ENCODE data around the gene ACYP1.

ACYP1 gene

DNA sequence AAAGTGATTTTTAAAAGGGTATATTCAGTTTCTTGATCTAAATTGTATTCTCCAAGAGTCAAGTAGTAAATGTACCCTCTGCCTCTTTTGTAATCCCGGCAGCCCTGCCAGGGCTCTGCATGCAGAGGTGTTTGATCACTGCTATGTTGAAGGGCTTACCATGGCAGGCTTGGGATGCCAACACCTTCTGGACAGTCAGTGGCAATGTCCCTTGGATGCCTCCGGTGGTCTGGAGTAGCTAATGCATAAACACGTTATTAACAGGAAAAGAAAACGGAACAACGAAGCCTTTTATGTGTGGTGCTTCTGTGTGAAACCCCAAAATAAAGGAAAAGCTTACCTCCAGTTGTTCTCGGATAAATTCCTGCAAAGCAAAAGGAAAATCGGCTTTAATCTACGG, 41.2 kb downstream of the ACYP1 start:
- Histone ChIP-seq H3K36me3 (ENCODE audit: control insufficient read depth, insufficient read depth, low read length) (peaks cover 17% of the 10 kb centered on the region), H3K4me3 (ENCODE audit: insufficient read depth, low read depth, low read length, poor library complexity, severe bottlenecking) (no peak overlapping the region), H3K27ac (ENCODE audit: insufficient read depth, low read length, poor library complexity, severe bottlenecking) (no peak overlapping the region), H3K4me1 (ENCODE audit: control insufficient read depth, insufficient read depth, low read length, poor library complexity, severe bottlenecking) (no peaks in the 10 kb centered on the region), H3K9me3 (ENCODE audit: control insufficient read depth, low read length) (no peaks in the 10 kb centered on the region), H3K27me3 (replicated peaks; ENCODE audit: control insufficient read depth, insufficient read depth, low read length, poor library complexity, severe bottlenecking) (no peaks in the 10 kb centered on the region)
- no peak for DNase-seq

DNA sequence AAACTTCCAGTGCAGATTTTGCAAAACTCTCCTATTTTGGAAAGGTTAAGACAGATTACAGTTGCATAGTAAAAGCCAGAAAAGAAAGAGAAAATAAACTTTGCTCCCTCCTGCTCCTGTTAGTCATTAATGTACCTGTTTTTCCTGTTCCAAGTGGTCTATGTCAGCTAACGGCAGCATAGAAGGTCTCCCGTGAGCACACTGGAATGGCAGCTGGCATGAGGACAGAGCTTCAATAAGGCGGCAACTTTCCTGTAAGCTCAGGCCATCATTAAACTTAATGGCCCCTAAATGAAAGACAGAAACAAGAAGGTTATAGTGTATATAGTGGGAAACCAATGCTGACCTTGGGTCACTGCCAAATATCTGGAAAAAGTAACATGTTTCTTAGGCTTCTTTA, 45.1 kb downstream of the ACYP1 start:
- Histone ChIP-seq H3K9me3 (ENCODE audit: control insufficient read depth, low read length) (no peaks in the 10 kb centered on the region), H3K36me3 (ENCODE audit: control insufficient read depth, insufficient read depth, low read length) (peaks cover 39% of the 10 kb centered on the region), H3K4me3 (ENCODE audit: insufficient read depth, low read depth, low read length, poor library complexity, severe bottlenecking) (no peak overlapping the region), H3K27me3 (replicated peaks; ENCODE audit: control insufficient read depth, insufficient read depth, low read length, poor library complexity, severe bottlenecking) (no peaks in the 10 kb centered on the region), H3K4me1 (ENCODE audit: control insufficient read depth, insufficient read depth, low read length, poor library complexity, severe bottlenecking) (no peaks in the 10 kb centered on the region), H3K27ac (ENCODE audit: insufficient read depth, low read length, poor library complexity, severe bottlenecking) (no peak overlapping the region)
- DNase-seq: no peak

DNA sequence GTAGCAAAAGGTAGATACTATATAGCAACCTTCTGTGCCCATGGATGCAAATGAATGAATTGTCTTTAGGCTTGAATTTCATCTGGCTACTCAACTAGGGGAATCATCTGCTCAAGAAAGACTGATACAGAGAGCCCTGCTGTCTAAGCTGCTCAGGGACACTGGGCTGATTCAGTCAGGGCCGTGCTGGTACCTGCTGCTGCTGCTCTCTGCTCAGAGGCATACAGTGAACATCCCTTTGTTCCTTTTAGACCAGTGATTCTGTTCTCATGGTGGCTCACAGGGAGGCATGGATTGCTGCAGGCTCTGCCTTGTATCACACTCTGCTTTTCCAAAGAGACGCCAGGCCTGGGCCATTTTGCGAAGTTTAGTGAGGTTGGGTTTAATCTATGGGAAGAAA, 47.0 kb downstream of the ACYP1 start:
- Histone ChIP-seq H3K4me1 (ENCODE audit: control insufficient read depth, insufficient read depth, low read length, poor library complexity, severe bottlenecking) (no peaks in the 10 kb centered on the region), H3K4me3 (ENCODE audit: insufficient read depth, low read depth, low read length, poor library complexity, severe bottlenecking) (no peak overlapping the region), H3K27me3 (replicated peaks; ENCODE audit: control insufficient read depth, insufficient read depth, low read length, poor library complexity, severe bottlenecking) (no peaks in the 10 kb centered on the region), H3K27ac (ENCODE audit: insufficient read depth, low read length, poor library complexity, severe bottlenecking) (no peak overlapping the region), H3K9me3 (ENCODE audit: control insufficient read depth, low read length) (no peaks in the 10 kb centered on the region), H3K36me3 (ENCODE audit: control insufficient read depth, insufficient read depth, low read length) (peaks cover 39% of the 10 kb centered on the region)
- no peak for DNase-seq

DNA sequence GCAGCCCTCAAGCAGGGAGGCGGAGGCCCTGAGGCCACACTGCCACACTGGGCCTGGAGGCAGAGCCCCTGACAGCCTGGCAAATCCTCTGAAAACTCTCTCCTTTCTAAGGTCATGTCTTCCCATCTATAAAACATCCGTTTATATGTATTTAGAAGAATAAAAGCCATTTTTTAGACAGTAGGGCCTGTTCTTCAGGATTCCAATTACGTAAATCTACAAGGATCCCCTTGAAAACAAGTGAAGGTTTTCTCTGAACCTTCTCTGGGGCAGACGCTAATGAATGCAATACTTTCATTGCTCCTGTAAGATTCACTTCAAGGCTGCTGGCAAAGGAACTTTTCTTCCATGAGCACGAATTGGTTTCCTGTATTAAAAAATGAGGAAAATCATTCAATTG, 48.3 kb downstream of the ACYP1 start:
- H3K27me3 ChIP-seq (replicated peaks; ENCODE audit: control insufficient read depth, insufficient read depth, low read length, poor library complexity, severe bottlenecking): no peaks in the 10 kb centered on the region
- H3K36me3 ChIP-seq (ENCODE audit: control insufficient read depth, insufficient read depth, low read length): peaks cover 34% of the 10 kb centered on the region
- no peak overlapping the region for H3K4me3 ChIP-seq (ENCODE audit: insufficient read depth, low read depth, low read length, poor library complexity, severe bottlenecking)
- no peaks in the 10 kb centered on the region for H3K4me1 ChIP-seq (ENCODE audit: control insufficient read depth, insufficient read depth, low read length, poor library complexity, severe bottlenecking)
- no peak overlapping the region for H3K27ac ChIP-seq (ENCODE audit: insufficient read depth, low read length, poor library complexity, severe bottlenecking)
- H3K9me3 ChIP-seq (ENCODE audit: control insufficient read depth, low read length): no peaks in the 10 kb centered on the region
- no peak for DNase-seq

DNA sequence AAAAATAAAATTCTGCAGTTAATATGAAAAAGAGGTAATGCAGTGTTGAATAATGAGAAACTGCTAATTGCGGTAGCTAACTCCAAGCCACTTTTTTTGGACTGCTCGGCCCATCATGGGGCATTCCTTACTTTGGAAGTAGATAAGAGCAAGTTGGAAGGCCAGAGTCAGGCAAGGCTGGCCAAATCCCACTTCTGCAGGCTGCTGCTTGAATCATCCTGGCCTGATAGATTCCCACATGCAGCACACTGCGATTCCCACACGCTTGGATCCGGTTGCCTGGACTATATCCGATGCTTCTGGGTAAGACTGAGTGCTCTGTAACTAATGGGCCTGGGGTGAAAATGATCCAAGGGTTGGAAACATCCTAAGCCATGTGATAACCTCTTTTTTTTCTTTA, 50.5 kb downstream of the ACYP1 start:
- no peaks in the 10 kb centered on the region for H3K4me1 ChIP-seq (ENCODE audit: control insufficient read depth, insufficient read depth, low read length, poor library complexity, severe bottlenecking)
- no peak overlapping the region for H3K27ac ChIP-seq (ENCODE audit: insufficient read depth, low read length, poor library complexity, severe bottlenecking)
- H3K27me3 ChIP-seq (replicated peaks; ENCODE audit: control insufficient read depth, insufficient read depth, low read length, poor library complexity, severe bottlenecking): no peaks in the 10 kb centered on the region
- H3K36me3 ChIP-seq (ENCODE audit: control insufficient read depth, insufficient read depth, low read length): peaks cover 43% of the 10 kb centered on the region
- no peaks in the 10 kb centered on the region for H3K9me3 ChIP-seq (ENCODE audit: control insufficient read depth, low read length)
- DNase-seq: no peak
- no peak overlapping the region for H3K4me3 ChIP-seq (ENCODE audit: insufficient read depth, low read depth, low read length, poor library complexity, severe bottlenecking)

DNA sequence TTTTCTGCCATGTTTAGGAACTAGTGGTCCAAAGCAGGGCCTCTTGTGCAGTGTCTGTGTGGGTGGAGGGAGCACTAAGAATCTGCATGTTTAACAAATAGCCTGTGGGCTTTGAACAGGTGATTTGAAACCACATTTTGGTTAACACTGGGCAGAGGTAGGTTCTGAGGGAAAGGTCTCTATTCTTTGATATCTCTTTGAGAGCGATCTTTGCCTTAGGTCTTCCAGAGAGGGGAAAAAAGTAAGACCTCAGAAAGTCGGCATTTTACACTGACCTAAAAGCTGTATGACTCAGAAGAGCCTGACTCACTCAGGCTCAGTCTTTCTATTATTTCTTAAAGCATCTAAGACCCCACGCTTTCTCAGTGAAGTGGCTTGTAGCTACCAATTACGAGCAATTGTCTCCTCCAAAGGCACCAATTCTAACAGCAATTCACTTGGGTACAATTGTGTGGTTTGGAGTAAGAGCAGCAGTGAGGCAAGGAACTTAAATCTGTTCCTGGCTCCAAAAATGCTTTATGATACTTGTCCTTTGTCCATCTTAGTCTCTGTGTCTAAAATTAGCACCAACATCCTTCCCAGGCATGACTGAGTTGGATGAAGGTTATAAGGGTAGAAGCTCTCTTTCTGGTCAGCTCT, 52.3 kb downstream of the ACYP1 start:
- DNase-seq: no peak
- H3K27ac ChIP-seq (ENCODE audit: insufficient read depth, low read length, poor library complexity, severe bottlenecking): no peak overlapping the region

DNA sequence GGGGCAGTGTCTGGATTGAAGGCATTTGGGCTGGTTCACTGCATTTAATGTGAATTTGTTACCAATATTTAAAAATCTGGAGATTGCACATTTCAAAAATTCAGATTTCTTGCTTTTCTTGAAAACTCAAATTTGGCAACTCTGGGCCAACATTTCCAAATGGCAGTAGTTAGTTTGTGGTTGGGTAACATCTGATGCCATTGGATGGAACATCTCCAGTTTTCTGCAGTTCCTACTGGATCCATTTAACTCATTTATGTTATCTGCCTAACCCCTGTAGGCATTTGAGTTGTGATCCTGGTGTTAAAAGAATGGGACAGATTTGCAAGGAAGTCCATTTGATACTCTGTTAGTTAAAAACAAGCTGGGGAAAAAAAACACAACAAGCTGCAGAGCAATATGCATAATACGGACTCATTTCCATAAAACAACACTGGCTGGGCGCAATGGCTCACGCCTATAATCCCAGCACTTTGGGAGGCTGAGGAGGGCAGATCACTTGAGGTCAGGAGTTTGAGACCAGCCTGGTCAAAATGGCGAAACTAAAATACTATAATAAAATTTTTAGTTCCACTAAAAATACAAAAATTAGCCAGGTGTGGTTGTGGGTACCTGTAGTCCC, 53.2 kb downstream of the ACYP1 start:
- H3K27ac ChIP-seq (ENCODE audit: insufficient read depth, low read length, poor library complexity, severe bottlenecking): no peak overlapping the region
- no peak overlapping the region for H3K4me3 ChIP-seq (ENCODE audit: insufficient read depth, low read depth, low read length, poor library complexity, severe bottlenecking)
- no peaks in the 10 kb centered on the region for H3K9me3 ChIP-seq (ENCODE audit: control insufficient read depth, low read length)
- no peaks in the 10 kb centered on the region for H3K4me1 ChIP-seq (ENCODE audit: control insufficient read depth, insufficient read depth, low read length, poor library complexity, severe bottlenecking)
- H3K36me3 ChIP-seq (ENCODE audit: control insufficient read depth, insufficient read depth, low read length): peaks cover 56% of the 10 kb centered on the region
- H3K27me3 ChIP-seq (replicated peaks; ENCODE audit: control insufficient read depth, insufficient read depth, low read length, poor library complexity, severe bottlenecking): no peaks in the 10 kb centered on the region
- no peak for DNase-seq

More for the DNA sequence above, 52.3 kb downstream of the ACYP1 start:
- H3K4me3 ChIP-seq (ENCODE audit: insufficient read depth, low read depth, low read length, poor library complexity, severe bottlenecking): no peak overlapping the region
- no peaks in the 10 kb centered on the region for H3K9me3 ChIP-seq (ENCODE audit: control insufficient read depth, low read length)
- no peaks in the 10 kb centered on the region for H3K4me1 ChIP-seq (ENCODE audit: control insufficient read depth, insufficient read depth, low read length, poor library complexity, severe bottlenecking)
- H3K36me3 ChIP-seq (ENCODE audit: control insufficient read depth, insufficient read depth, low read length): peaks cover 56% of the 10 kb centered on the region
- no peaks in the 10 kb centered on the region for H3K27me3 ChIP-seq (replicated peaks; ENCODE audit: control insufficient read depth, insufficient read depth, low read length, poor library complexity, severe bottlenecking)

DNA sequence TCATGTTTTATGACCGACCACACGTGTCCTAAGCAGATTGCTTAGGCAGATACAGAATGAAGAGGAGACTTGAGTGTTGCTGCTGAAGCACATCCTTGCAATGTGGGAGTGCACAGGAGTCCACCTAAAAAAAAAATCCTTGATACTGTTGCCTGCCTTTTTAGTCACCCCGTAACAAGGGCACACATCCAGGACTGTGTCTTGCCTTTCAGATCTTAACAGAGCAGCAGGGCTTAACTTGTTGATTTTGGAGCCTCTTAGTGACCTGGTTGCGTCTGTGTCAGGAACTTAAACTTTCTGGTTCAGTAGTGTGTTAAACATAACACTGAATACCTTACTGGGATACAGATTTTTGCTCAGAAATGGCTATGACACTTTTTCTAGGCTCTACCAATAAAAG, 54.6 kb downstream of the ACYP1 start:
- Histone ChIP-seq H3K36me3 (ENCODE audit: control insufficient read depth, insufficient read depth, low read length) (peaks cover 48% of the 10 kb centered on the region), H3K9me3 (ENCODE audit: control insufficient read depth, low read length) (no peaks in the 10 kb centered on the region), H3K4me1 (ENCODE audit: control insufficient read depth, insufficient read depth, low read length, poor library complexity, severe bottlenecking) (peaks cover 1% of the 10 kb centered on the region), H3K27ac (ENCODE audit: insufficient read depth, low read length, poor library complexity, severe bottlenecking) (no peak overlapping the region), H3K27me3 (replicated peaks; ENCODE audit: control insufficient read depth, insufficient read depth, low read length, poor library complexity, severe bottlenecking) (no peaks in the 10 kb centered on the region), H3K4me3 (ENCODE audit: insufficient read depth, low read depth, low read length, poor library complexity, severe bottlenecking) (no peak overlapping the region)
- DNase-seq: no peak

DNA sequence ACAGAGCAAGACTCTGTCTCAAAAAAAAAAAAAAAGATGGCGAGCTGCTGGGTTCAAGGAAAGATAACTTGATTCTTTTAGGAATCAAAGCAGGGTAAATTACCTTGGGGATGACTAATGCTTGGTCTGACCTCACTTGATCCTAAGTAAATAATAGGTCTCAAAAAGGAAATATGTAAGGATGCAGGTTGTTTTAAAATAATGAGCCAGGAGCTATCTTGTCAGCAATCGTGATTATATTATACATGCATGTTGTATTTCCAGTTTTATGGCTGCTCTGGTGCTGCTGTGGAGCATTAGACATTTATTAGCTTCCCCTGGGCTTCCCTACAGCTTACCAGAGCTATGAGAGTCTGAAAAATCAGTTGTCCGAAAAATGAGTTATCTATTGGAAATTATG, 58.5 kb downstream of the ACYP1 start:
- no peak overlapping the region for H3K4me3 ChIP-seq (ENCODE audit: insufficient read depth, low read depth, low read length, poor library complexity, severe bottlenecking)
- no peaks in the 10 kb centered on the region for H3K9me3 ChIP-seq (ENCODE audit: control insufficient read depth, low read length)
- DNase-seq: no peak
- H3K36me3 ChIP-seq (ENCODE audit: control insufficient read depth, insufficient read depth, low read length): peaks cover 48% of the 10 kb centered on the region
- H3K4me1 ChIP-seq (ENCODE audit: control insufficient read depth, insufficient read depth, low read length, poor library complexity, severe bottlenecking): peaks cover 15% of the 10 kb centered on the region
- no peaks in the 10 kb centered on the region for H3K27me3 ChIP-seq (replicated peaks; ENCODE audit: control insufficient read depth, insufficient read depth, low read length, poor library complexity, severe bottlenecking)
- no peak overlapping the region for H3K27ac ChIP-seq (ENCODE audit: insufficient read depth, low read length, poor library complexity, severe bottlenecking)

DNA sequence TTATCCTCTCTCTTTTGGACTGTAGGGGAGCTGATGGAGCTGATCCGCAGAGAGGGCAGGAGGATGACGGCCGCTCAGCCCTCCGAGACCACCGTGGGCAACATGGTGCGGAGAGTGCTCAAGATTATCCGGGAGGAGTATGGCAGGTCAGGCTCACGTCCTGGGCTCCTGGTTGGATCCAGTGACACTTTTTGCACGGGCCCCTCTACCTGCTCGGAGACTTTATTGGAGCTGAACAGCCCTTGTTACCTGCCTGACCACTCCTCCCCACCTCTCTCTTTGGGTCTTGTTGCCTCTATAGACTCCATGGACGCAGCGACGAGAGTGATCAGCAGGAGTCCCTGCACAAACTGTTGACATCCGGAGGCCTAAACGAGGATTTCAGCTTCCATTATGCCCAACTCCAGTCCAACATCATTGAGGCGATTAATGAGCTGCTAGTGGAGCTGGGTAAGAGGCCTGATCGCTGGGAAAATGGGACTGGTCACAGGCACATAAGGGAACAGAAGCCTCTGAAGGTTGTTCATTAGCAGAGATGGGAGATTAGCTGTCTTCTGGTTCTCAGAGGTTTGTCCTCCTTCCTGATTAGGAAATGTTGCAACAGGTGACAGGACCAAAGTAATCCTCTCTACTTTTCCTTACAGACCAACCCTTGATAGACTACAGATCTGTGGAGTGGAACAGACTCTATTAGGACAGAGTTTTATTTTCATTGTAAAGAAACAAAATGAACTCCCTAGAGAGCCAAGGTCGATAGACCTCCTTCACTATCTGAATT, 60.4 kb downstream of the ACYP1 start:
- peak overlapping the region; percentile 92 for H3K4me3 ChIP-seq (ENCODE audit: insufficient read depth, low read depth, low read length, poor library complexity, severe bottlenecking)
- DNase-seq: no peak

More for the DNA sequence above, 60.4 kb downstream of the ACYP1 start:
- Histone ChIP-seq H3K4me1 (ENCODE audit: control insufficient read depth, insufficient read depth, low read length, poor library complexity, severe bottlenecking) (peaks cover 15% of the 10 kb centered on the region), H3K27me3 (replicated peaks; ENCODE audit: control insufficient read depth, insufficient read depth, low read length, poor library complexity, severe bottlenecking) (no peaks in the 10 kb centered on the region), H3K27ac (ENCODE audit: insufficient read depth, low read length, poor library complexity, severe bottlenecking) (peak overlapping the region; percentile 90), H3K9me3 (ENCODE audit: control insufficient read depth, low read length) (no peaks in the 10 kb centered on the region), H3K36me3 (ENCODE audit: control insufficient read depth, insufficient read depth, low read length) (peaks cover 31% of the 10 kb centered on the region)
